Inflammatory macrophage treated with lipopolysaccharide for 1 hour (primary cell): Measurements from ENCODE around the gene KRTAP5-8.
A peak's percentile ranks its signal among the peaks of the same experiment; 100 is the strongest.
"Not testable (repeated sequence)": the region's sequence is repeated elsewhere in the genome, so short reads cannot be mapped to it uniquely, and the experiment has no call there.

ENCODE experiments used
- DNase-seq, 2 donors: peaks; one replicate each; pipeline ENCODE4 v3.0.0-alpha.2; 2020 to 2022

Gene KRTAP5-8

DNA sequence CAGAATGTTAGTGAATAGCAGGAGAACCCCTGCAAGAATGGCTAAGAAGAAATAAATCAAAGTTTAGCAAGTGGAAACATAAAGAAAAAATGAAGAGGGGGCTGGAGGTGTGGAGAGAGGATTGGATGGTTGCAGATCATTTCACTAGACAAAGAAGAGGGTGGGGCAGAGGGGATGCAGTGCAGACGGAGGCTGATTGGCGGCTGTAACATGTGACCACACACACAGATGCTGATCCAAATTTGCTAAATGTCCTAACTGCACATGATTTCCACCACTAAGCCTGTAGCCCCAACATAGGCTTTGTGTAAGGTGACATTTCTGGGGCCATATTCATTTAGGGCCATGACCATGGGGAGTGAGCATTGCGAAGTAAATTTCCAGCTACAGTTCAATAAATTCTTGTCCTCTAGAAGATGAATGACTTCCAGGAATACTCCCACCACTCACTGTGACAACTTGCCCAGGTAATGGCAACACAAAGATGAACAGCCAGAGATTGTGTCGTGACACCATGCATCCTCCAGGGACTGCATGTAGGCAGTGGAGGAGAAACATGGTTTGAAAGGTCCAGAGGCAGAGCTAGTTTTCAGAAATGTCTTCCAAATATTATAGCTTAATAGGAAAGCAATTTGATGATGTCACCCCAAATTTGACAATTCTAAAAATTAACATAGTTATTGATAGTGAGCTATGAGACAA lies 38.0 kb downstream of the KRTAP5-8 start:
- DNase-seq: no peak

DNA sequence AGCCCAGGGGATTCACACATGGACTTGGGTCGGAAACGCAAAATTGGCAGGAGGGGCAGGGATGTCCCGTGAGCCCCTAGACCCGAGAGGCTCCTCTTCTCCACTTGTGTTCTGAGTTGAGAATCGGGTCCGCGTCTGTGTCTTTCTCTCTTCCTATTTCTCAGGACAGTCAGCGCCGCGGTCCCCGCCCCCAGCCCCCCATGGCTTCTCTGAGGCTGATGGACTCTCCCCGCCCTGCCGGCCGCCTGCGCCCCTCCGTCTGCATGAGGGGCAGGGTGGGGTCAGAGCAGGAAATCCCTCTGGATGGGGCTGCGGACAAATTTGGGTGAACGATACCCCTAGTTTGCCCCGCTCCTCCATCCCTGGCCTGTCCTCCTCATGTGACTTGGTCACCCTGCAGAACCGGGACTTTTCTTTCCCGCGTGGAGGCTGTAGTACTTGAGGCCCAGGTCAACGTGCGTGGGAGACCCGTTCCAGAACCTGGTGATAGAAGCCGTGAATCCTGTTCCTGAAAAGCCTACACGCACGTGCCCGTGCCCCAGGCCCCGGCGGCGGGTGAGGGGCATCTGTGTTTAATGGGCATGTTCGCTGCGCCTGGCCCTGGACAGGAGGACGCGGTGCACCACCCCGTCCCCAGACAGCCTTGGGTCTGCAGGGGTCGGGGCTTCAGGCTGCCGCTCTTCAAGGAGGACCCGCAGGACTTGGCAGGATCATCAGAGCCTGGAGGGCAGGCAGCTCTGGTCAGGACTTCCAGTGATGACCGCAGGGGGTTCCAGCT lies 39.1 kb downstream of the KRTAP5-8 start:
- not testable (repeated sequence) for DNase-seq

DNA sequence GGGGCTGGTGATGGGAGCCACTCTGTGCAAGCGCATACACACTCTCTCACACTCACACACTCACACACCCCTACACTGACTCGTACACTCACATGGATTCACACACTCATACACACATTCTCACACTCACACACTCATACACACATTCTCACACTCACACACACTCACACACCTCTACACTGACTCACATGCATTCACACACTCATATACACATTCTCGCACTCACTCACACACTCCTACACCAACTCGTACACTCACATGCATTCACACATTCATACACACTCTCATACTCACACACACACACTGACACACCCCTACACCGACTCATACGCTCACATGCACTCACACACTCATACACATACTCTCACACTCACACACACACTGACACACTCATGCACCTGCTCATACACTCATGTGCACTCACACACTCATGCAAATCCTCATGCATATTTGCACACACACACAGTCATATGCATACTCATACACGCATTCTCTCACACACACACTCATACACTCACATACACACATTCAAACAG lies 39.7 kb downstream of the KRTAP5-8 start:
- DNase-seq: no peak

DNA sequence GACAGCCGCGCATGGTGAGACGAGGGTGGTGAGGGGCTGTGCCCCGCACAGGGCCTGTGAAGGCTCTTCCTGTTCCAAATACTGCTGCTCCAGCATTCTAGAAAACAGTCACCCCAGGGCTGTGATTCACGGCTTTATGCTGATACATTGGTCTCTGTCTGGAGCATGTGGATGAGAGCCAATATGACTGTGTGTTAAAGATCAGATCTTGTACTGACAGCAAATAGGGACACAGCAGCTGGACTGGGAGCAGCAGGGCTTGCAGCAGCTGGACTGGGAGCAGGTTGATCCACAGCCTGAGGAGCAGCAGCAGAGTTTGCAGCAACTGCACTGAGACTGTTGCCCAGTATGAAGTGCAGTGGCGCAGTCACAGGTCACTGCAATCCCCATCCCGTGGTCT lies 41.7 kb downstream of the KRTAP5-8 start:
- DNase-seq: not testable (repeated sequence)

DNA sequence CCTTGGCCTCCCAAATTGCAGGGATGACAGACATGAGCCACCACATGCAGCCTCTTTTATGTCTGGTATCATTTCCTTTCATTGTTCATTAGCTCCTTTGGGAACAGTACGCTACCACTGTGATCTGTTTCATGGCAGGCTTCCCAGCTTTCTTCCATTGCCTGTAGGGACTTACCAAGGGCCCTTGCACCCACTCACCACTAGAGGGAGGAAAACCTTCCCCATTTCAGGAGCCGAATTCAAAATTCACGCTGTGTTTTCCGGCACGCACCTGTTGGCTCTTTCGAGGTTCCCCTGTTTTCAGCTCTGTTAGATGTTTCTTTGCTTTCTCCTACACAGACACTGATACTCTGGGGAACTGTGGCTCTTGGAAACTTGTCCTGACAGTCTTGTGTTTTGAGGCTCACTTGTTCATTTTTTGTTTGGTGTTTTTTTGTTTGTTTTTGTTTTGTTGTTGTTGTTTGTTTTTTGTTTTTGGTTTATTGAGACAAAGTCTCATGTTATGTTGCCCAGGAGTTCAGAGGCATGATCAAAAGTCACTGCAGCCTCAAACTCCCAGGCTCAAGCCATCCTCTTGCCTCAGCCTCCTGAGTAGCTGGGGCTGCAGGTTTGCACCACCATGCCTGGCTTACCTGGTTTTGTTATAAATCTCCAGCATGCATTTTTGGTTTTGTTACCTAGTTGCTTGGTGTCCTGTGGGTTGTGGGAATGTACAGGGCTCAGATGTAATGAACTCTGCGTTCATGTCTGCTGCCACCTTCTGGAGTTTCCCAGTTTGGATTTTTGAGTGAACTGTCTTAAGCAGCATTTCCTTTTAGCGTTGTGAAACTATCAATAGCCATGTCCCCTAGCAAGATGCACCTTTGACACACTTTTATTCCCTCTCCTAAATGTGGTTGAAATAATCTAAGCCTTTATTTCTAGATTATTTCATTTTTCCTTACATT lies 42.5 kb downstream of the KRTAP5-8 start:
- DNase-seq: peak; percentile 16 to 37

DNA sequence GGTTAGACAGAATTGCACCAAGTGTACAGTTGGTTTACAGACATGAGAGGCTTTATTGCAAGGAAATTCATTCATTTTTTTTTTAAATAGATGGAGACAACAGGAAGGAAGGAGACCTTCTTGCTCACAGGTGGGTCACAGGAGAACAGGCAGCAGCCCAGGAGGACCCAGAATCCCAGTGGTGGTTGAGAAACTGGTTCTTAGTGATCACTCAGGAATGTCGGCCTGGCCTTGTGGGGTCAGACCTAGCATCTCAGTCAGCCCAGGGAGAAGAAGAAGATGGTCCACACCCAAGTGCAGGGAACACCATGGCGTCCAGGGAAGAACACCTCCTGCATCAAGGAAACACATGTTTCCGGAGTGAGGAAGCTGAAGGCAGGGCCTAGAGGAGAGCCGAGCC lies 44.0 kb downstream of the KRTAP5-8 start:
- no peak for DNase-seq

DNA sequence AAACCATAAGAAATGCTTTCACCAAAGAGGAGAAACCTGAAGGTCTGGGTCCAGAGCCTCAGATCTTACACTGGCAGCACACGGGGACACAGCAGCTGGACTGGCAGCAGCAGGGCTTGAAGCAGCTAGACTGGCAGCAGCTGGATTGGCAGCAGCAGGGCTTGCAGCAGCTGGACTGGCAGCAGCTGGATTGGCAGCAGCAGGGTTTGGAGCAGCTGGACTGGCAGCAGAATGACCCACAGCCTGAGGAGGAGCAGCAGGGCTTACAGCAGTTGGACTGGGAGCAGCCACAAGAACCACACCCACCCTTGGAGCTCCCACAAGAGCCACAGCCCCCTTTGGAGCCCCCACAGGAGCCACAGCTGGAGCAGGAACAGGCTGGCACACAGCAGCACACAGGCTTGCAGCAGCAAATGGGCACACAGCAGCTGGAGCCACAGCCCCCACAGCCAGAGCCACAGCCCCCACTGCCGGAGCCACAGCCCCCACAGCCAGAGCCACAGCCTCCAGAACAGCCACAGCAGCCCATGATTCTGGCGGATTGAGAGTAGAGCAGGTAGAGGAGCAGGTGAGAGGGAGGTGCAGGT lies 44.6 kb downstream of the KRTAP5-8 start, which contains the start of gene KRTAP5-11:
Gene KRTAP5-11, minus strand, starts transcription at position 567 of the 587 bp plus-strand sequence. Its CDS starts 38 bp downstream, at position 529.
- no peak for DNase-seq

DNA sequence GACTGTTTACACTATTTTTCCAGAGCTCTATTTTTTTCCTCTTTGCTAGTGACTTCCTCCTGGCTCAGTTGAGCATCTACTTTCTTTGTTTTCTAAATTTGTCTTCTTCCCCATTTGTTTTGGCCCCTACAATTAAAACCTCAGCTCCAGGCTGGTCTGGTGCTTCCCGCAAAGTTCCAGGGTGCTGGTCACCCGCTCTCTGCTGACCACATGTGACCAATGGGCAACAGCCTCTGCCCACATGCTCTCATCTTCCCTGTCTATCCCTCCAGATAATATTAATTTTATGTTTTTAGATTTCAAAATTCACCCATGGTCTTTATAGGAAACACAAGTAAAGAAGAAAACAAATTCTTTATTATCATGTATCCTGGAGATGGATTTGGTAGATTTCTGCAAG lies 45.1 kb downstream of the KRTAP5-8 start:
- peak in 1 of 2 donors; percentile 19 for DNase-seq

DNA sequence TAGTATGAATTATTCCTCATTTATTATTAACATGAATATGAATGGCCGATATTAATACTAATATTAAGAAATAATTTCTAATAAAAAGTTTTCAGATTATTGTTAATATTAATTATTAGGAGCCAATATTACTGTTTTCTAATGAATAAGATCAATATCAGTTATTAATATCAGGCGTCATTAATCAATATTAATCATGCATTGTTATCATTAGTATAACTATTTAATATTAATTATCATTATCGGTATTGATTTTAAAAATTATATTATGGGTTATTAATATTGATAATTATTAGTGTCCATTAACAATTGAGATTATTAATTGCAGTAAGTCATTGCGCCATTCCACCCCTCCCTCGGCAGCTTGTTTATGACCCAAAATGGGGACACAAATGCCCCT lies 47.8 kb downstream of the KRTAP5-8 start:
- not testable (repeated sequence) for DNase-seq

DNA sequence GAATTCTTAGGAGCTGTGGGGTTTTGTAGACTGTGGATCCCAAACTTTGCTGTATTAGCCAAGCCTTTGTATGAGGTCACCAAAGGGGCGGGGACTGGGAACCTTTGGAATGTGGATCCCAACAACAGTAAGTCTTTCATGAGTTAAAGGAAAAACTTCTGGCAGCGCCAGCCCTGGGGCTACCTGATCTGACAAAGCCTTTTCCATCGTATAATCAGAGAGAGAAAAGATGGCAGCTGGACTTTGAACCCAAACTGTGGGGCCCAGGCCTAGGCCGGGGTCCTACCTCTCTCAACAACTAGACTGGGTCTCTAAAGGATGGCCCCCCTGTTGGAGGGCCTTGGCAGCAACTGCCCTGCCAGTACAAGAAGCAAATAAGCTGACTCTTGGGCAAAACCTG lies 50.5 kb downstream of the KRTAP5-8 start:
- not testable (repeated sequence) for DNase-seq
